SK-N-SH treated with all-trans-retinoic acid at 6 μM for 48 hours (cell line): Measurements from ENCODE around the gene RACK1.

ENCODE experiments used
- ATAC-seq: fragments of 200-7000 bp; cut with Tn5 transposase; 3 replicates; pipeline ENCODE4 v1.9.1; 2020; ENCODE audit warnings: mild to moderate bottlenecking, moderate library complexity
- BACH2 ChIP-seq: fragments of 250-450 bp; sonication (Bioruptor Pico); IDR thresholded peaks from 2 replicates; pipeline ENCODE4 v1.9.0; 2021; ENCODE audit warnings: mild to moderate bottlenecking, borderline replicate concordance
- CSDC2 ChIP-seq: fragments of 250-450 bp; sonication (Bioruptor Pico); IDR thresholded peaks from 2 replicates; pipeline ENCODE4 v1.5.0; 2020; ENCODE audit warnings: mild to moderate bottlenecking, moderate library complexity
- CSRNP3 ChIP-seq: fragments of 250-450 bp; sonication (Bioruptor Pico); IDR thresholded peaks from 2 replicates; pipeline ENCODE4 v1.5.1; 2021; ENCODE audit warnings: mild to moderate bottlenecking, moderate library complexity
- ESRRG ChIP-seq: fragments of 250-450 bp; sonication (Bioruptor Pico); IDR thresholded peaks from 2 replicates; pipeline ENCODE4 v1.6.1; 2021; ENCODE audit warnings: mild to moderate bottlenecking
- GLIS3 ChIP-seq: fragments of 250-450 bp; sonication (Bioruptor Pico); IDR thresholded peaks from 2 replicates; pipeline ENCODE4 v1.5.0; 2020; ENCODE audit warnings: mild to moderate bottlenecking, moderate library complexity
- ISL1 ChIP-seq: fragments of 250-450 bp; sonication (Bioruptor Pico); IDR thresholded peaks from 2 replicates; pipeline ENCODE4 v2.1.2; 2022; ENCODE audit warnings: mild to moderate bottlenecking, moderate library complexity
- PATZ1 ChIP-seq: fragments of 250-450 bp; sonication (Bioruptor Pico); IDR thresholded peaks from 2 replicates; pipeline ENCODE4 v1.8.0; 2020; ENCODE audit warnings: mild to moderate bottlenecking, moderate library complexity, borderline replicate concordance
- PPARA ChIP-seq: fragments of 250-450 bp; sonication (Bioruptor Pico); IDR thresholded peaks from 2 replicates; pipeline ENCODE4 v1.5.0; 2020; ENCODE audit warnings: mild to moderate bottlenecking, borderline replicate concordance
- SNAI2 ChIP-seq: fragments of 250-450 bp; sonication (Bioruptor Pico); IDR thresholded peaks from 2 replicates; pipeline ENCODE4 v1.5.0; 2020; ENCODE audit warnings: mild to moderate bottlenecking, moderate library complexity
- TCF4 ChIP-seq: fragments of 250-450 bp; sonication (Bioruptor Pico); IDR thresholded peaks from 2 replicates; pipeline ENCODE4 v1.8.0; 2021; ENCODE audit warnings: mild to moderate bottlenecking, moderate library complexity, borderline replicate concordance
- TOX ChIP-seq: fragments of 250-450 bp; sonication (Bioruptor Pico); IDR thresholded peaks from 2 replicates; pipeline ENCODE4 v1.8.0; 2021; ENCODE audit warnings: mild to moderate bottlenecking, moderate library complexity, borderline replicate concordance
- ZC3H10 ChIP-seq: fragments of 250-450 bp; sonication (Bioruptor Pico); IDR thresholded peaks from 2 replicates; pipeline ENCODE4 v1.5.1; 2021; ENCODE audit warnings: mild to moderate bottlenecking, moderate library complexity
- ZFP3 ChIP-seq: fragments of 250-450 bp; sonication (Bioruptor Pico); IDR thresholded peaks from 2 replicates; pipeline ENCODE4 v1.5.0; 2020; ENCODE audit warnings: mild to moderate bottlenecking, moderate library complexity
- ZFP30 ChIP-seq: fragments of 450-650 bp; formaldehyde crosslinking; IDR thresholded peaks from 2 replicates; pipeline ENCODE4 v1.5.0; 2022; ENCODE audit warnings: mild to moderate bottlenecking, moderate library complexity
- ZNF565 ChIP-seq: fragments of 450-650 bp; formaldehyde crosslinking; conservative IDR thresholded peaks from 2 replicates; pipeline ENCODE4 v1.5.0; 2020; ENCODE audit warnings: low read depth, mild to moderate bottlenecking, moderate library complexity
- ZNF8 ChIP-seq: fragments of 450-650 bp; formaldehyde crosslinking; IDR thresholded peaks from 2 replicates; pipeline ENCODE4 v1.5.0; 2020; ENCODE audit warnings: mild to moderate bottlenecking, moderate library complexity
- TF ChIP-seq, protein P1 (sequence below): fragments of 250-450 bp; sonication (Bioruptor Pico); IDR thresholded peaks from 2 replicates; pipeline ENCODE4 v1.8.0; 2021; ENCODE audit warnings: low read depth, mild to moderate bottlenecking, moderate library complexity, borderline replicate concordance
- TF ChIP-seq, protein P2 (sequence below): fragments of 250-450 bp; sonication (Bioruptor Pico); IDR thresholded peaks from 2 replicates; pipeline ENCODE4 v1.5.0; 2020; ENCODE audit warnings: mild to moderate bottlenecking, moderate library complexity

Gene RACK1

GRCh38 chr5:181230551-181230950 lies 13.2 kb downstream of the RACK1 start:
- no peak for ATAC-seq
- no peak for TF ChIP-seq SNAI2
- no peak for TF ChIP-seq PPARA
- no peak for TF ChIP-seq ZNF8 (CRISPR knock-in tag)
- no peak for TF ChIP-seq ESRRG (CRISPR knock-in tag)
- TF ChIP-seq BACH2 (CRISPR knock-in tag), result no peak
- no peak for TF ChIP-seq TOX
- TF ChIP-seq ZFP30, result no peak
- TF ChIP-seq ISL1 (CRISPR knock-in tag), result no peak
- TF ChIP-seq ZC3H10 (CRISPR knock-in tag), result no peak
- no peak for TF ChIP-seq GLIS3 (CRISPR knock-in tag)
- TF ChIP-seq CSDC2 (CRISPR knock-in tag), result no peak
- TF ChIP-seq PATZ1 (CRISPR knock-in tag), result no peak
- TF ChIP-seq, protein P1, sequence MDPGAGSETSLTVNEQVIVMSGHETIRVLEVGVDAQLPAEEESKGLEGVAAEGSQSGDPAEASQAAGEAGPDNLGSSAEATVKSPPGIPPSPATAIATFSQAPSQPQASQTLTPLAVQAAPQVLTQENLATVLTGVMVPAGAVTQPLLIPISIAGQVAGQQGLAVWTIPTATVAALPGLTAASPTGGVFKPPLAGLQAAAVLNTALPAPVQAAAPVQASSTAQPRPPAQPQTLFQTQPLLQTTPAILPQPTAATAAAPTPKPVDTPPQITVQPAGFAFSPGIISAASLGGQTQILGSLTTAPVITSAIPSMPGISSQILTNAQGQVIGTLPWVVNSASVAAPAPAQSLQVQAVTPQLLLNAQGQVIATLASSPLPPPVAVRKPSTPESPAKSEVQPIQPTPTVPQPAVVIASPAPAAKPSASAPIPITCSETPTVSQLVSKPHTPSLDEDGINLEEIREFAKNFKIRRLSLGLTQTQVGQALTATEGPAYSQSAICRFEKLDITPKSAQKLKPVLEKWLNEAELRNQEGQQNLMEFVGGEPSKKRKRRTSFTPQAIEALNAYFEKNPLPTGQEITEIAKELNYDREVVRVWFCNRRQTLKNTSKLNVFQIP (CRISPR knock-in tag), result no peak

DNA sequence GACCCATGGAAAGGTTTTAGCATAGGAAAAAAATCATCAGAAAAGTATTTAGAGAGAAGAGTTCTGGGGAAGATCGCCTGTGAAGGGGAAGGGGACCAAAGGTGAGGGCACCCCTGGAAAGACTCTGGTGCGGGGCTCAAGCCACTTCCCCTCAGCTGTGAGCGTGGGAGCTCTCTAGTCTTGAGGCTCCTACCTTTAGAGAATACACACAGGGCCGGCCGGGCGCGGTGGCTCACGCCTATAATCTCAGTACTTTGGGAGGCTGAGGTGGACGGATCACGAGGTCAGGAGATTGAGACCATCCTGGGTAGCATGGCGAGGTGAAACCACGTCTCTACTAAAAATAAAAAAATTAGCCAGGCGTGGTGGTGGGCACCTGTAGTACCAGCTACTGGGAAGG lies 13.7 kb downstream of the RACK1 start:
- ATAC-seq, result no peak
- TF ChIP-seq TCF4, result no peak
- no peak for TF ChIP-seq ZC3H10 (CRISPR knock-in tag)
- TF ChIP-seq, protein P2, sequence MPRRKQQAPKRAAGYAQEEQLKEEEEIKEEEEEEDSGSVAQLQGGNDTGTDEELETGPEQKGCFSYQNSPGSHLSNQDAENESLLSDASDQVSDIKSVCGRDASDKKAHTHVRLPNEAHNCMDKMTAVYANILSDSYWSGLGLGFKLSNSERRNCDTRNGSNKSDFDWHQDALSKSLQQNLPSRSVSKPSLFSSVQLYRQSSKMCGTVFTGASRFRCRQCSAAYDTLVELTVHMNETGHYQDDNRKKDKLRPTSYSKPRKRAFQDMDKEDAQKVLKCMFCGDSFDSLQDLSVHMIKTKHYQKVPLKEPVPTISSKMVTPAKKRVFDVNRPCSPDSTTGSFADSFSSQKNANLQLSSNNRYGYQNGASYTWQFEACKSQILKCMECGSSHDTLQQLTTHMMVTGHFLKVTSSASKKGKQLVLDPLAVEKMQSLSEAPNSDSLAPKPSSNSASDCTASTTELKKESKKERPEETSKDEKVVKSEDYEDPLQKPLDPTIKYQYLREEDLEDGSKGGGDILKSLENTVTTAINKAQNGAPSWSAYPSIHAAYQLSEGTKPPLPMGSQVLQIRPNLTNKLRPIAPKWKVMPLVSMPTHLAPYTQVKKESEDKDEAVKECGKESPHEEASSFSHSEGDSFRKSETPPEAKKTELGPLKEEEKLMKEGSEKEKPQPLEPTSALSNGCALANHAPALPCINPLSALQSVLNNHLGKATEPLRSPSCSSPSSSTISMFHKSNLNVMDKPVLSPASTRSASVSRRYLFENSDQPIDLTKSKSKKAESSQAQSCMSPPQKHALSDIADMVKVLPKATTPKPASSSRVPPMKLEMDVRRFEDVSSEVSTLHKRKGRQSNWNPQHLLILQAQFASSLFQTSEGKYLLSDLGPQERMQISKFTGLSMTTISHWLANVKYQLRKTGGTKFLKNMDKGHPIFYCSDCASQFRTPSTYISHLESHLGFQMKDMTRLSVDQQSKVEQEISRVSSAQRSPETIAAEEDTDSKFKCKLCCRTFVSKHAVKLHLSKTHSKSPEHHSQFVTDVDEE (CRISPR knock-in tag), result no peak

GRCh38 chr5:181224390-181225229 lies 19.1 kb downstream of the RACK1 start:
- no peak for ATAC-seq
- TF ChIP-seq ZFP30 (no peak), ZNF565 (CRISPR knock-in tag) (no peak), CSRNP3 (CRISPR knock-in tag) (no peak), ZFP3 (CRISPR knock-in tag) (no peak)
- TF ChIP-seq, protein P2 (CRISPR knock-in tag), result no peak
